ENCODE data around the gene HECW1. TPM values are rescaled to one million over a fixed set of nuclear protein-coding genes. Genes with fewer than 3 reads are reported as not detected.
A peak's percentile ranks its signal among the peaks of the same experiment; 100 is the strongest.

HECW1 gene
- total and polyA plus RNA-seq, 5 donors: 0.16 TPM; not detected in 4

- Histone ChIP-seq H3K9me3 (ENCODE audit: control insufficient read depth, low read length) (no peaks in the 10 kb centered on the region), H3K4me1 (ENCODE audit: control insufficient read depth, insufficient read depth, low read length) (no peaks in the 10 kb centered on the region), H3K27me3 (ENCODE audit: control insufficient read depth, insufficient read depth) (no peaks in the 10 kb centered on the region), H3K4me3 (ENCODE audit: low read length) (no peak overlapping the region), H3K27ac (ENCODE audit: low read length) (no peak overlapping the region)
- intact Hi-C loops (cut with DNase I): no loop called here
- ATAC-seq (peak; percentile 51 to 68), DNase-seq (no peak)
- WGBS: 44% methylated on average over 5 of the region's 5 CpGs
These were observed 181.7 kb downstream of the HECW1 start for GRCh38 chr7:43294080-43294630.

- ATAC-seq: no peak
- Histone ChIP-seq H3K9me3 (ENCODE audit: control insufficient read depth, low read length) (no peaks in the 10 kb centered on the region), H3K27me3 (ENCODE audit: control insufficient read depth, insufficient read depth) (no peaks in the 10 kb centered on the region), H3K4me1 (ENCODE audit: control insufficient read depth, insufficient read depth, low read length) (no peaks in the 10 kb centered on the region), H3K4me3 (ENCODE audit: low read length) (no peak overlapping the region), H3K27ac (ENCODE audit: low read length) (no peak overlapping the region)
- WGBS: 70% methylated on average over 3 of the region's 3 CpGs
- no peak for DNase-seq
- intact Hi-C loops (cut with DNase I): no loop called here
These were observed 183.0 kb downstream of the HECW1 start for GRCh38 chr7:43295429-43295828.

- Histone ChIP-seq H3K4me3 (ENCODE audit: low read length) (no peak overlapping the region), H3K9me3 (ENCODE audit: control insufficient read depth, low read length) (no peaks in the 10 kb centered on the region), H3K27me3 (ENCODE audit: control insufficient read depth, insufficient read depth) (no peaks in the 10 kb centered on the region), H3K4me1 (ENCODE audit: control insufficient read depth, insufficient read depth, low read length) (no peaks in the 10 kb centered on the region), H3K27ac (ENCODE audit: low read length) (no peak overlapping the region)
- WGBS: 72% methylated on average over 6 of the region's 6 CpGs
- no peak for ATAC-seq
- DNase-seq: no peak
- intact Hi-C loops (cut with DNase I): no loop called here
These were observed 183.9 kb downstream of the HECW1 start for GRCh38 chr7:43296306-43296705.

- H3K27me3 ChIP-seq (ENCODE audit: control insufficient read depth, insufficient read depth): no peaks in the 10 kb centered on the region
- no peaks in the 10 kb centered on the region for H3K4me1 ChIP-seq (ENCODE audit: control insufficient read depth, insufficient read depth, low read length)
- WGBS: 85% methylated on average over 8 of the region's 8 CpGs
- no peaks in the 10 kb centered on the region for H3K9me3 ChIP-seq (ENCODE audit: control insufficient read depth, low read length)
- DNase-seq (no peak), ATAC-seq (no peak)
- intact Hi-C loops (cut with DNase I): no loop called here
- no peak overlapping the region for H3K4me3 ChIP-seq (ENCODE audit: low read length)
- no peak overlapping the region for H3K27ac ChIP-seq (ENCODE audit: low read length)
These were observed 186.2 kb downstream of the HECW1 start for GRCh38 chr7:43298617-43299016.

- Histone ChIP-seq H3K27me3 (ENCODE audit: control insufficient read depth, insufficient read depth) (no peaks in the 10 kb centered on the region), H3K4me3 (ENCODE audit: low read length) (no peak overlapping the region), H3K27ac (ENCODE audit: low read length) (no peak overlapping the region), H3K9me3 (ENCODE audit: control insufficient read depth, low read length) (no peaks in the 10 kb centered on the region), H3K4me1 (ENCODE audit: control insufficient read depth, insufficient read depth, low read length) (no peaks in the 10 kb centered on the region)
- ATAC-seq (no peak), DNase-seq (no peak)
- 70% methylated on average over 3 of the region's 3 CpGs for WGBS
- intact Hi-C loops (cut with DNase I): no loop called here
These were observed 187.7 kb downstream of the HECW1 start for GRCh38 chr7:43300121-43300520.

- ATAC-seq: peak in 1 of 2 donors; percentile 24
- WGBS: 67% methylated on average over 10 of the region's 10 CpGs
- peak in 1 of 3 donors; percentile 53 for DNase-seq
These were observed 189.8 kb downstream of the HECW1 start for GRCh38 chr7:43302211-43302711.

GRCh38 chr7:43302773-43303460 is 190.5 kb downstream of the HECW1 start:
- 62% methylated on average over 11 of the region's 11 CpGs for WGBS
- intact Hi-C loops (cut with DNase I): no loop called here

More at GRCh38 chr7:43302211-43302711, 189.8 kb downstream of the HECW1 start:
- no peak overlapping the region for H3K4me3 ChIP-seq (ENCODE audit: low read length)
- H3K27ac ChIP-seq (ENCODE audit: low read length): no peak overlapping the region
- no peaks in the 10 kb centered on the region for H3K27me3 ChIP-seq (ENCODE audit: control insufficient read depth, insufficient read depth)
- H3K4me1 ChIP-seq (ENCODE audit: control insufficient read depth, insufficient read depth, low read length): no peaks in the 10 kb centered on the region
- intact Hi-C loops (cut with DNase I): no loop called here
- no peaks in the 10 kb centered on the region for H3K9me3 ChIP-seq (ENCODE audit: control insufficient read depth, low read length)

GRCh38 chr7:43303740-43304241 is 191.3 kb downstream of the HECW1 start:
- H3K27ac ChIP-seq (ENCODE audit: low read length): no peak overlapping the region
- DNase-seq (no peak), ATAC-seq (peak in 1 of 2 donors; percentile 37)
- no peaks in the 10 kb centered on the region for H3K27me3 ChIP-seq (ENCODE audit: control insufficient read depth, insufficient read depth)
- H3K4me3 ChIP-seq (ENCODE audit: low read length): no peak overlapping the region
- H3K4me1 ChIP-seq (ENCODE audit: control insufficient read depth, insufficient read depth, low read length): no peaks in the 10 kb centered on the region
- intact Hi-C loops (cut with DNase I): no loop called here
- no peaks in the 10 kb centered on the region for H3K9me3 ChIP-seq (ENCODE audit: control insufficient read depth, low read length)
- 44% methylated on average over 4 of the region's 4 CpGs for WGBS

More at GRCh38 chr7:43302773-43303460, 190.5 kb downstream of the HECW1 start:
- Histone ChIP-seq H3K27ac (ENCODE audit: low read length) (no peak overlapping the region), H3K4me3 (ENCODE audit: low read length) (no peak overlapping the region), H3K9me3 (ENCODE audit: control insufficient read depth, low read length) (no peaks in the 10 kb centered on the region), H3K27me3 (ENCODE audit: control insufficient read depth, insufficient read depth) (no peaks in the 10 kb centered on the region), H3K4me1 (ENCODE audit: control insufficient read depth, insufficient read depth, low read length) (no peaks in the 10 kb centered on the region)
- ATAC-seq (no peak), DNase-seq (no peak)

GRCh38 chr7:43306404-43306803 is 194.0 kb downstream of the HECW1 start:
- H3K27ac ChIP-seq (ENCODE audit: low read length): no peak overlapping the region
- WGBS: 73% methylated on average over 5 of the region's 5 CpGs
- DNase-seq: no peak

GRCh38 chr7:43307522-43307921 is 195.1 kb downstream of the HECW1 start:
- Histone ChIP-seq H3K4me3 (ENCODE audit: low read length) (no peak overlapping the region), H3K27ac (ENCODE audit: low read length) (no peak overlapping the region), H3K27me3 (ENCODE audit: control insufficient read depth, insufficient read depth) (no peaks in the 10 kb centered on the region), H3K4me1 (ENCODE audit: control insufficient read depth, insufficient read depth, low read length) (no peaks in the 10 kb centered on the region), H3K9me3 (ENCODE audit: control insufficient read depth, low read length) (no peaks in the 10 kb centered on the region)
- ATAC-seq: no peak
- no peak for DNase-seq
- intact Hi-C loops (cut with DNase I): no loop called here
- 67% methylated on average over 1 of the region's 1 CpG for WGBS

More at GRCh38 chr7:43306404-43306803, 194.0 kb downstream of the HECW1 start:
- Histone ChIP-seq H3K9me3 (ENCODE audit: control insufficient read depth, low read length) (no peaks in the 10 kb centered on the region), H3K4me1 (ENCODE audit: control insufficient read depth, insufficient read depth, low read length) (no peaks in the 10 kb centered on the region), H3K4me3 (ENCODE audit: low read length) (no peak overlapping the region), H3K27me3 (ENCODE audit: control insufficient read depth, insufficient read depth) (no peaks in the 10 kb centered on the region)
- ATAC-seq: no peak
- intact Hi-C loops (cut with DNase I): no loop called here

- H3K27me3 ChIP-seq (ENCODE audit: control insufficient read depth, insufficient read depth): no peaks in the 10 kb centered on the region
- DNase-seq (no peak), ATAC-seq (no peak)
- no peak overlapping the region for H3K4me3 ChIP-seq (ENCODE audit: low read length)
- intact Hi-C loops (cut with DNase I): no loop called here
- H3K27ac ChIP-seq (ENCODE audit: low read length): no peak overlapping the region
- H3K9me3 ChIP-seq (ENCODE audit: control insufficient read depth, low read length): no peaks in the 10 kb centered on the region
- WGBS: 78% methylated on average over 8 of the region's 8 CpGs
- no peaks in the 10 kb centered on the region for H3K4me1 ChIP-seq (ENCODE audit: control insufficient read depth, insufficient read depth, low read length)
These were observed 196.7 kb downstream of the HECW1 start for GRCh38 chr7:43308913-43309705.

Measured in right cardiac atrium (tissue), 5 donors.